ENCODE data around the gene CFC1. TPM values are rescaled to one million over a fixed set of nuclear protein-coding genes. Genes with fewer than 3 reads are reported as not detected.
"Not testable (repeated sequence)": the region's sequence is repeated elsewhere in the genome, so short reads cannot be mapped to it uniquely, and the experiment has no call there.

Gene CFC1
- not detected for total RNA-seq

DNA sequence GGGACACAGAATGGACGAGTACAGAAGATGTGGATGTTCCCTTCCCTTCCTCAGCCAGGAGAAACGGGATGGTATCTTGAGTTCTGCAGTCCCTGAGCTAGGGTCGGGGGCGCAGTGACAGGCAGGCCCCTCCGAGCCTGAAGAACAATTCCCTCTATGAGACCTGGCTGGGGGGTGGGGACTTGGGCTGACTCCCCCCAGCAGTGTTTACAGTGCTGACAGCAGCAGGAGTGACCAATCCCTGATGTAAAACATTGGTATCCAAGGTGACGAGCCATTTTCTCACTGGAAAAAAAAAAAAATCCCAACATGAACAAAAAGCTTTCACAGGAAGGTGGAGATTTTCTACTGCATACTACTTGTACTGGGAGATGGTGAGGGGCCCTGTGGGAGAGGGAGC, at the start of gene CFC1:
Gene CFC1, minus strand, starts transcription at position 183 of the 400 bp plus-strand sequence. CDS start 288 bp downstream, outside the sequence.
- H3K27ac ChIP-seq (replicated peaks in 1 of 4); H3K27me3 ChIP-seq; intact Hi-C loops (cut with DNase I); H3K9me3 ChIP-seq; H3K4me3 ChIP-seq; H3K36me3 ChIP-seq; H3K4me1 ChIP-seq; DNase-seq (ENCODE audit: extremely low spot score): not testable (repeated sequence)
- WGBS, result no CpG with 5 or more reads among the region's 6 CpGs

DNA sequence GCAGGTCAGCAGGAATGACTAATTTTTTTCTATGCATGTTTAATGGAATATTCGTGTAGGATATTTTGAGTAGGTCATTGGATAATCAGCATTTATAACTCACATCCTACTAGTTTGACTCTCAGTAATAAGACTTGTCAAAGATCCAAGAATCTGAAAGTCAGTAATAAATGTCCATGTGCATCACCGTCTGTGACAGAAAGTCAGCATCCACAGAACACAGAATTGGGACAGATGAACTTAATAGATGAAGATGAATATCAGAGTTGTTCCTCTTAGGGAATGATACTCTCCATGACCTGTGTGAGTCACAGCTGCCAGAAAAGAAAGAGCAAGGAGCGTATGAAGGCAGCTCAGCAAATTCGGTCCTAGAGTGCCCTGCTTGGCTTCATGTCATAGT, 42.3 kb upstream of the CFC1 start:
- H3K27me3 ChIP-seq; DNase-seq (ENCODE audit: extremely low spot score); H3K4me3 ChIP-seq; H3K36me3 ChIP-seq; H3K4me1 ChIP-seq; intact Hi-C loops (cut with DNase I); H3K27ac ChIP-seq (replicated peaks in 1 of 4); H3K9me3 ChIP-seq: not testable (repeated sequence)
- WGBS, result 43% methylated on average over 3 of the region's 4 CpGs

DNA sequence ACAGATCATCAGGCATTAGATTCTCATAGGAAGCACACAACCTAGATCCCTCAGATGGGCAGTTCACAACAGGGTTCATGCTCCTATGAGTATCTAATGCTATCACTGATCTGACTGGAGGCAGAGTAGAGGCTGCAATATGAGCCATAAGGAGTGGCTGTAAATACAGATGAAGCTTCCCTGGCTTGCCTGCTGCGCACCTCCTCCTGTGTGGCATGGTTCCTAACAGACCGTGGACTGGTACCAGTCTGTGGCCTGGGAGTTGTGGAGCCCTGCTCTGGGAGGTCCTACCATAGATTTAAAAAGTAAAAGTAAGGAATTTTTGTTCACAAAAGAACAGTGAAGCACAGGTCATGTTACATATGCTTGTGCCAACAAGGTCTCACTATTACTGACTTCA, 39.6 kb upstream of the CFC1 start:
- not testable (repeated sequence) for DNase-seq (ENCODE audit: extremely low spot score)

DNA sequence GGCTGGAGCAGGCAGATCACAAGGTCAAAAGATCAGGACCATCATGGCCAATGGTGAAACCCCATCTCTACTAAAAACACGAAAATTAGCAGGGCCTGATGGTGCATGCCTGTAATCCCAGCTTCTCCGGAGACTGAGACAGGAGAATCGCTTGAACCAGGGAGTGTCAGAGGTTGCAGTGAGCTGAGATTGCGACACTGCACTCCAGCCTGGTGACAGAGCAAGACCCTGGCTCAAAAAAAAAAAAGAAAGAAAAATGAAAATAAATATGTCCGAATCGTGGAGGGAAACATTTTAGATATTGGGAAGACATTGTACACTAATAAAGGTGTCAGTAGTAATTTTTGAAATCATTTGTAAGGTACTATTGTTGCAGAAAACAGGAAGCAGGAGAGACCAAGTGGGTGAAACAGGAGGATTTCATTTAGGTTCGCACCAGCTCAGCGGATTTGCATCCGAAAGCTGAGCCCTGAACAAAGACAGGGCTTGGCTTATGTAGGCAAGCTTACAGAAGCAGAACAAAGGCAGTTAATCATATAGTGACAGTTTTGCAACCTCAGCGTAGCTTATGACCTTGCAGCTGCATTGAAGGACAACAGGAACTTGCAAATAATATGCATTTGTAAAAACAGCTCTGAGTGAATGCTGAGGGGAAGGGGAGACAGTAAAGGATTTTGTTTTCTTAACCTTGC, 29.6 kb upstream of the CFC1 start:
- WGBS, result 87% methylated on average over 9 of the region's 10 CpGs
- H3K4me1 ChIP-seq; H3K9me3 ChIP-seq; H3K36me3 ChIP-seq; H3K27me3 ChIP-seq; intact Hi-C loops (cut with DNase I); H3K4me3 ChIP-seq; H3K27ac ChIP-seq (replicated peaks in 1 of 4); DNase-seq (ENCODE audit: extremely low spot score): not testable (repeated sequence)

More for the DNA sequence above, 39.6 kb upstream of the CFC1 start:
- H3K4me3 ChIP-seq; H3K36me3 ChIP-seq; H3K4me1 ChIP-seq; H3K27ac ChIP-seq (replicated peaks in 1 of 4); intact Hi-C loops (cut with DNase I); H3K27me3 ChIP-seq; H3K9me3 ChIP-seq: not testable (repeated sequence)
- no CpG with 5 or more reads among the region's 2 CpGs for WGBS

DNA sequence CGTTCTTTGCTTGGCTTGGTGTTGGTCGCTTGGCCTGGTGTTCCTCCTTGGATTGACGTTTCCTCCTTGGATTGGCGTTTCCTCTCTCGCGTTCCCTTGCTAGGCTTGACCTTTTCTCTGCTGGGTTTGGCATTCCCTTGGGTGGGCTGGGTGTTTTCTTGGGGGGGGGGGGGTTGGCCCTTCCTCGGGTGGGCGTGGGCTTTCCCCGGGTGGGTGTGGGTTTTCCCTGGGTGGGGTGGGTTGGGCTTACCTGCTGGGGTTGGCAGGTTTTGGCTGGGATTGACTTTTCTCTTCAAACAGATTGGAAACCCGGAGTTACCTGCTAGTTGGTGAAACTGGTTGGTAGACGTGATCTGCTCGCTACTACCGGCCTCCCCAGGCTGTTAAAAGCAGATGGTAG, 11.8 kb upstream of the CFC1 start, which contains the start of gene POTEJ:
Gene POTEJ, plus strand, starts transcription at position 301 of the 400 bp plus-strand sequence. Its CDS starts 93 bp downstream, at position 394.
- not testable (repeated sequence) for H3K4me1 ChIP-seq

DNA sequence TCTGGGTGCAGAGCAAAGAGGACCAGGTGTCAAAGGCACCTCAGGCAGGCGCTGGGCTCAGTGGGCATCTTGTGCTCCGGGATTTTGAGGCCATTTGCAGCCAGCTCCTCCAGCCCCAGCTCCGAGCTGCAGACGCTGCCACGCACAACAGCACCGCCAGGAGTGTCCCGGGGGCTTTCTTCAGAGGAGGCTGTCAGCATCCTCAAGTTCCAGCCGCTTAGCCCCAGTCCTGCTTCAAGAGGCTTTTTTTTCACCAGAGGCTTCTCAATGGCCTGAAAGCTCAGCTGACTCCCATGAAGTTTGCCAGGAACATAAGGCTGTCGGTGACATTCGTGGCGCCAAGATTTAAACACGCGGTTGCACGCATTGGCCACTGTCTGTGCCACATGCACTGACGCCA, 11.1 kb upstream of the CFC1 start:
- H3K27me3 ChIP-seq; H3K4me3 ChIP-seq; H3K9me3 ChIP-seq; H3K36me3 ChIP-seq; H3K4me1 ChIP-seq; intact Hi-C loops (cut with DNase I); DNase-seq (ENCODE audit: extremely low spot score); H3K27ac ChIP-seq (replicated peaks in 1 of 4): not testable (repeated sequence)
- WGBS, result 91% methylated on average over 8 of the region's 15 CpGs

More for the DNA sequence above, 11.8 kb upstream of the CFC1 start, which contains the start of gene POTEJ:
- H3K9me3 ChIP-seq; H3K4me3 ChIP-seq; DNase-seq (ENCODE audit: extremely low spot score); intact Hi-C loops (cut with DNase I); H3K27me3 ChIP-seq; H3K27ac ChIP-seq (replicated peaks in 1 of 4); H3K36me3 ChIP-seq: not testable (repeated sequence)
- 90% methylated on average over 2 of the region's 13 CpGs for WGBS

DNA sequence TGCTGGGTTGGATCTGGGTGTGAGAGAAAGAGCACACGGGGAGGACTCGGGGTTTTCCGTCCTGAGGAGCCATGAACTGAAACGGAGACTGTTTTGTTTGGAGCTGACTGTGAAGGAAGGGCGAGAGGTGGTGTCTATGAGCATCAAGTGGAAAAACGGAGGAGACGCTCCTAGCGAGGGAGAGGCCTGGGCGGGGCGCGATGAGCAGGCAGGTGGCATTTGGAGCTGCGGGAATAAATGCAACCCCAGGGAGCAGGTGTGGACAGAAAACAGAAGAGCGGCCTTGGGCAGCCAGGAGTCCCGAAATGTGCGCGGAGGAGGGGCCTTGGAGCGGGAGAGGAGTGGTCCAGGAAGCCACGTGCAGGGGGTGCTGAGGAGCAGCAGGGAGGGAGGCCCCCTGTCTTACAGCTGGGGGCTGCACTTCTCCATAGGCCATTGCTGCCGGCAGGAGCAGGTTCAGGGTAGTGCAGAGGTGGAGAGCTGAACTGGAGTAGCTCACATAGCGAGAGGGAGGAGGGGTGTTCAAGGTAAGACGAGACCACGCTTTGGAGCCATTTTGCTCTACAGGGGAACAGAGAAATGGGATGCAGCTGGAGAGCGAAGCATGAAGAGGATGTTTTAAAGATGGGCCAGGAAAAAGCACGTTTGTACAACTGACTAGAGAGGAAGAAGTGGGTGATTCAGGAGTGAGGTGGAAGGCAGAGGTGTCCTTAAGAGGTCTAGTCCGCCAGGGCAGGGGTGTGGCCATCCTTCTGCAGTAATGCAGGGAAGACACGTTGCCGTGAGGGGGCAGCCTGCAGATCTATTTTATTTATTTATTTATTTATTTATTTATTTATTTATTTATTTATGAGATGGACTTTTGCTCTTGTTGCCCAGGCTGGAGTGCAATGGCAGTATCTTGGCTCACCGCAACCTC, 9.9 kb upstream of the CFC1 start:
- H3K27ac ChIP-seq (replicated peaks in 1 of 4); H3K9me3 ChIP-seq; H3K4me3 ChIP-seq; H3K36me3 ChIP-seq; DNase-seq (ENCODE audit: extremely low spot score); H3K4me1 ChIP-seq; intact Hi-C loops (cut with DNase I); H3K27me3 ChIP-seq: not testable (repeated sequence)
- WGBS, result 75% methylated on average over 7 of the region's 28 CpGs

DNA sequence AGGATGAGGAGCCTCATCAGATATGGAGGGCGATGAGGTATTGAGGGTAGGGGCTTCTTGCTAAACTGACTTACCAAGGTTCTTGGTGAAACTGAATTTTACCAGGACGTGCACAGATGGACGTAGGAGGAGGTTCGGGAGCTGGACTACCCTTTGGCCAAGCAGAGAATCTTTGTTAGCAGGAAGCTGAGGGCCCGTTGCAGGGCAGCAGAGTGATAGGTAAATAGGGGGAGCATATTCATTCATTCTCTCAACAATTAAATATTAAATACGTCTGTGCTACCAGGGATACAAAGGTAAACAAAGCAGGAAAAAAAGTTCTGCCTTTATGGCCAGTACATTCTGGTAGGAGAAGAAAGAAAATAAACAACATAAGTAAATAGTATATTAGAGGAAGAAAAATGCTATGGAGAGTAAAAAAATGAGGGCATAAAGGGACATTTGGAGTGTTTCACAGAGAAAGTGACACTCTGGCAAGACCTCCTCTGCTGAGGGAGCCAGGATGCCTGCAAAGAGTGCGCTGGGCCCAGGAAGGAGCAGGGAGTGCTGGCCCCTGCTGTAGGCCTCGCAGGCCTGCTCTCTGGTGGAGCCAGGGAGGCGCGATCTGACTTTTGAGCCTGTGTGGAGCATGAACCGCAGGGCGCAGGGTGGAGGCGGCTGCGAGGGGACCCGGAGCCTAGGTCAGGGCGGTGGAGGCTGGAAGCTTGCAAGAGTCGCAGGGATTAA, 9.1 kb upstream of the CFC1 start:
- H3K4me3 ChIP-seq; intact Hi-C loops (cut with DNase I); H3K9me3 ChIP-seq; H3K4me1 ChIP-seq; DNase-seq (ENCODE audit: extremely low spot score); H3K27ac ChIP-seq (replicated peaks in 1 of 4); H3K36me3 ChIP-seq; H3K27me3 ChIP-seq: not testable (repeated sequence)
- WGBS, result no CpG with 5 or more reads among the region's 17 CpGs

DNA sequence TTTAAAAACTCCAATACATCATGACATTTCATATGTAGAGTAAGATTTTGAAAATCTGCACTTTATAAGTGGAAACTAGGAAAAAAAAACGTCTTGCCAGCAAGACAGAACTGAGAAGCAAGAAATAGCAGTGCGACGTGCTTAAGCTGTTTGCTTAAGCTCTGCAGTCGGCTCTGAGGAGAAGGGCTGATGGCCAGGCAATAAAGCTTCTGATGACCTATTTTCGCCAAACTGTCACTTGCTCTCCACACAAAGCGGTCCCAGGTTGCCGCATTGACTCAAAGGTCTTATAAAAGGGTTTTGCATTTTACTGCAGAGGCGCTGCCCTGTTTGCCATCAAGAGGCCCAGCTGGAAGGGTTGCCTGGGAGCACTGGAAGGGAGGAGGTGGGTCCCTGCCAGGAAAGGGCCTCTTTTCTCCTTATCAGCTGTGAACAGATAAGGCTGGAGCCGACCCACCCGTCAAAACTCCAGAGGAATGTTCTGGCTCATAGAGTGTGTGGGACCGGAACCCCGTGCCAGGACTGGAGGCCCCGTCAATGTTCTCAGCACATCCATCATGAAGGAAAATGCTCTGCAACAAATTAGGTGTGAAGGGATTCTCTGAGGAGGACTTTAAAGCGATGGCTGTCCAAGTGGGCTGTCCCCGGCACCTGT, 2.4 kb upstream of the CFC1 start:
- H3K36me3 ChIP-seq; H3K27me3 ChIP-seq; H3K9me3 ChIP-seq; intact Hi-C loops (cut with DNase I); H3K4me1 ChIP-seq; H3K27ac ChIP-seq (replicated peaks in 1 of 4); H3K4me3 ChIP-seq; DNase-seq (ENCODE audit: extremely low spot score): not testable (repeated sequence)
- WGBS, result 31% methylated on average over 6 of the region's 15 CpGs

DNA sequence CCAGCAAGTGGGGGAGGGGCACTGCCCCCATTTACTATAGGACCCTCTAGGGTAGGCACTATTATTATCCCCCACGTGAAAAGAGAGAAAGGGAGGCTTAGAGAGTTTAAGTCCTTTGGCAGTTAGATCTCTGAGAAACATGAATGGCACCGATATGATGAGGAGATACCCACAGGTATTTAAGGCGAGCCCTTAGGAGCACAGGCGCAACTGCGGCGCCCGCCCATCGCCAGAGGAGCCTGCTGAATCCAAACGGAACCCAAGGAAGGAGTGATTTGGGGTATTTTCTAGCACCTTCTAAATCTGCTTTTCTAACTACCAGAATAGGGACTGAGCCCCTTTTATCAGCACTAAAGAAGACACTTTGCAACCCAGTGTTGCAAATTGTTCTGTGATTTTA, 551 bp upstream of the CFC1 start:
- H3K36me3 ChIP-seq; intact Hi-C loops (cut with DNase I); H3K4me3 ChIP-seq; H3K27me3 ChIP-seq; DNase-seq (ENCODE audit: extremely low spot score); H3K4me1 ChIP-seq; H3K27ac ChIP-seq (replicated peaks in 1 of 4); H3K9me3 ChIP-seq: not testable (repeated sequence)
- WGBS, result 95% methylated on average over 8 of the region's 9 CpGs

DNA sequence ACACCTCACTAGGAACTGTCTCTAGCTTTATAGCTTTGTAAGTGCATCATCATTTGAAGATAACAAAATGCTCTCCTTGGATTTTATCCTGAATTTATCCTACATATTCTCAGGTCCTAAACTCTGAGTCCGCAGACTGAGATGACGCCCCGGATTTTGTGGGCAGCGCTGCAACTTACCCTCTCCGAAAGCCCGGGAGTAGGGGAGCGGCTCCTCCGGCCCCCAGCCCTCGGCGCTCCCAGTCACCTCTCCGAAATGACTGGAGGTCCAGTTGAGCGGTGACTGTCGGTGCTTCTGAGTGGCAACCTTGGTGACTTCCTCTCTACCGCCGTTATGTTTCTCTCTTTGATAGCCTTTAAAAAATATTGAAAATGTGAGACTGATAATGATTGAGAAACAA, 912 bp downstream of the CFC1 start:
- H3K9me3 ChIP-seq; H3K4me1 ChIP-seq; H3K27ac ChIP-seq (replicated peaks in 1 of 4); H3K27me3 ChIP-seq; H3K4me3 ChIP-seq; DNase-seq (ENCODE audit: extremely low spot score); intact Hi-C loops (cut with DNase I); H3K36me3 ChIP-seq: not testable (repeated sequence)
- 66% methylated on average over 12 of the region's 15 CpGs for WGBS

DNA sequence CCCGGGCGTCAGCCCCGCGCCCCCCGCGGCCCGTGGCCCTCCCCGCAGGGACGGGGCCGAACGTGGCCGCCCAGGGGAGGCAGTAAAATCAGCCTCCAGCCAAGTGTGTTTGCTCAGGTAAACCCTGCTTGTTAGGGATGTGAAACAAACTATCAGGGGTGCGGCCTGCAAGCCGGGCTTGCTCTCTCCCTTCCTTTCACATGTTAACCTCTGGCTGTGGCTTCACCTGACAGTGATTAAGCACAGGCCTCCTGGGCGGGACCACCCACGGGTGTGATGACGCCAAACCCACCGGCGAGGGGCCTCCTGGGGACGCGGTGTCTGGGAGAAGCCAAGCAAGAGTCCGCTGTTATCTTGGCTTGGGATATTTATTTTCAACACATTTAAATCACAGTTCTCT, 1.4 kb downstream of the CFC1 start:
- DNase-seq (ENCODE audit: extremely low spot score); H3K4me1 ChIP-seq; H3K9me3 ChIP-seq; H3K27ac ChIP-seq (replicated peaks in 1 of 4); H3K27me3 ChIP-seq; H3K36me3 ChIP-seq; H3K4me3 ChIP-seq; intact Hi-C loops (cut with DNase I): not testable (repeated sequence)
- no CpG with 5 or more reads among the region's 22 CpGs for WGBS
